NCI-H187 (cell line): ENCODE measurements around the gene PRRG1.
"Not testable (repeated sequence)": the region's sequence is repeated elsewhere in the genome, so short reads cannot be mapped to it uniquely, and the experiment has no call there.

ENCODE experiments used
- DNase-seq, 2 experiments: peaks; one replicate each; lab custom pipeline; 2025; lab: John Stamatoyannopoulos, UW

PRRG1 gene

GRCh38 chrX:37349221-37350033 is at the start of gene PRRG1:
Gene PRRG1 (plus strand): TSS chrX:37349364. CDS start chrX:37406250, 56,886 bp downstream.
- peak in 1 of 2 experiments; percentile 18 for DNase-seq

DNA sequence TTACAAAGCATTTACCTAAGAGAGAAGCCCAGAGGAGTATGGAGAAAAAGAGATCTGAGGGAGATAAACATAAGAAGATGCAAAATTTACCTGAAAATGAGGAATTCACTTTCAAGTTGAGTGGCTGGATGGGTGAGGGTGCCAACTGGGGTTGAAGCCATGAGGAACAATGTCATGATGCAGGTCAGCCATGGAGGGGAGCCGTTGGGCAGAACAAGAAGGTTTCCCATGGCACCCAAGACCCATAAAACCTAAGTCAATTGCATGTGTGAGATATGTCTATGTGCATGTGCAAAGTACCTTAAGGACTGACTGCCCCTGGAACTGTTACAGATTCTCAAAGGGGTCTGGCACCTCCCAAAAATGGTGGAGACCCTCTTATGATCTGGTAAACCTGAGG is 46.6 kb upstream of the PRRG1 start:
- no peak for DNase-seq

- DNase-seq = not testable (repeated sequence)
These were observed 43.9 kb upstream of the PRRG1 start for GRCh38 chrX:37305238-37305637.

DNA sequence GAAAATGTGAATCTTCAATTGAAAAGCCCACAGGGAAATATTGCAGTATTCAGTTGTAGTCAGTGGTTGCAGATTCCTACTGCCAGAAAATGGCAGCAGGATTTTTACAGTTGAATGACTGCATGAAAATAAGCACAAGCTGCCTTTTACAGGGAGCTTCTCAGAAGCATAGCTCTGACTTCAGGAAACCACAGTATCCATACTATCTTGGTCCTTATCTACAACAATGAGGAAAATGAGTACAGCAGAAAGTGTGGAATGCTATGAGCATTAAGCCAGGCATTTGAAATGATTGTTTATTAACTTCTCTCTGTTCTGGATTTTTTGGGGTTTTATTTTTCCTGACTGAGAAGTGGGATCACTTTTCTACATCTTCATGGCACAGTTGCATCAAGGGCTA is 34.6 kb upstream of the PRRG1 start:
- no peak for DNase-seq

GRCh38 chrX:37315511-37316248 is 33.5 kb upstream of the PRRG1 start:
- no peak for DNase-seq

DNA sequence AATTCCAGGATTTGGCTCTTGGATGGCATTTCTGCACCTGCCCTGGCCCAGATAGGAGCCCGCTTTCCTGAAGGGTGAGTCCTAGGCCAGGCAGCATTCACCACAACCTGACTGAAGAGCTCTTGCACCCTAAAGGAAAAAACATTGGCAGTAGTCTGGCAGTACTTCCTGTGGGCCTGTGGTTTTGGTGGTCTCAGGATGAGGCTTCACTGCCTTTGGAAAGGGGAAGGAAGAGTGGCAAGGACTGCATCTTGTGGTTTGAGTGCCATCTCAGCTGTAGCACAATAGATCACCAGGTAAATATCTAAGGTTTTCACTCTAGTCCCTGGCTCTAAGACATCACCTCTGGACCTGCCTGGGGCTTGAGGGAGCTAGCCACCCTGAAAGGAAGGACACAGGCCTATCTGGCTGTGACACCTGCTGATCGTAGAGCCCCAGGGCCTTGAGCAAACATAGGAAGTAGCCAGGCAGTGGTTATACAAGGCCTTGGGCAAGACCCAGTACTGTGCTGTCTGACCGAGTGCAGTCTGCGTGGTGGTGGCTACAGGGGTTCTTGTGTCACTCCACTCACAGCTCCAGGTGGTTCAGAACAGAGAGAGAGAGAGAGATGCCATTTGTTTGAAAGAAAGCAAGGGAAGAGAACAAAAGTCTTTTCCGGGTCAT is 28.5 kb upstream of the PRRG1 start:
- no peak for DNase-seq

- no peak for DNase-seq
These were observed 18.5 kb upstream of the PRRG1 start for GRCh38 chrX:37330642-37331041.

DNA sequence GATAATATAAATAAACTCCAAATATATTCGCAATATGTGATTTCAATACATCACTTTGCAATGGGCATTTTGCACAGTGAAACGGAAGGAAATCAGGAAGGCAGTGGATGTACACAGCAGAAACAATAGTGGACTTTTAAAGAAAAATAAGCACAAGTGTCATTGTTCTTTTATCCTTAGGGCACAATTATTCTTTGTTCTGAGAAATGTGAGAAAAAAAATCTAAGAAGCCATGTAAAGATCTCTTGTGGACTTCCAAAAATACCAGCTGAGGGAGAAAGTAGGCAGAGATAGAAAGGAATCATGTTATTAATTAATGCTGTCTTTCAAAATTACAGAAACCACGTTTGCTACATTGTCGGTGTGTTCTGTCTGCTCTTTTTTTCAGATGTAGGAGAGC is 17.6 kb upstream of the PRRG1 start:
- DNase-seq = no peak

- no peak for DNase-seq
These were observed 17.1 kb upstream of the PRRG1 start for GRCh38 chrX:37332055-37332454.

GRCh38 chrX:37332987-37333658 is 16.0 kb upstream of the PRRG1 start:
- DNase-seq = no peak

DNA sequence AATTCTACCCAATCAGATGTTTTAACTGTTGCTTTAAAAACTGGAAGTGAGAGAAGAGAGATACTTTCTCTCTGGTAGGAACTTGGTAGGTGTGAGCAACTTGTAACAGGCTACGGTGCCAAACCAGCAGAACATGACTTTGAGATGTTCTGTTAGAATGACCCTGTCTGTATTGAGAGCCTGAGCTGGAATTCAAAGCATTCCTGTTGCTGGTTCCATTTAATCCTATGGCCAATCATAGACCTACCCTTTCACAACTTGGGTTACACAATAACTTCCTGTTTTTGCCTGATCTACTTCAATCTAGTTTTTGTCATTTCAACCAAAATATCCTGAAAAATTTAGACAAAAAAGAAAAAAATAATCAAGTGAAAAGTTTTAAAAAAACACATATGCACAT is 1.7 kb upstream of the PRRG1 start:
- DNase-seq = no peak

DNA sequence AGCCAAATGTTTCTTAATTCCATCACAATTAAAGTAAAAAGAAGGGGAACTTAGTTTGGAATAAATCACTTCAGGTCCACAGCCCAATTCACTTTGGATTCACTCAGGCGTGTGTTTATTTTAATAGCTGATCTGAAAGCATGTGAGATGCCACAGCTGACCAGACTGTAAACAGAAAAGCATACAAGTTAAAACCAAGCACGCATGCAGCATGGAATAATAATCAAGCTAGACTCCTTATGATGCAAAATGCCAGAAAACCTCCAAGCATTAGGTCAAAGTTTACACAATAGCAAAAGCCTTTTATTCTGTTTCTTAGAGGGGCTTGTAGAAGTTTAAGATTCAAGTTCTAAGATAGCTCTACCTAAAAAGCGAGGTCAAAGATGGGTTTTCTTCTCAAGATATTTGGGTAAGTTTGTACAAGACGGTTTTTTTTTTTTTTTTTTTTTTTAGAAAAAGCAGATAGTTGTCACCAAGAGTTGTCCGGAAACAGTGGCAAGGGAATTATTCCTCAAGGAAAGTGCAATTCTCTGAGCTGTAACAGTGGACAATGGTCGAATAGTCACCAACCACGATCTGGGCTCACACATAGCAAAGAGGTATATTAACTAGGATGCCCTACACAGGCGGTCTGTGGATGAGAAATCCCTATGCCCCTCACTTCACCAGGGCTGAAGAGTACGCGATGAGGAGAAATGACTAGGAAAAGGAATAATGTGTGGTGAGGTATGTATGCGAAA is 763 bp upstream of the PRRG1 start:
- no peak for DNase-seq

DNA sequence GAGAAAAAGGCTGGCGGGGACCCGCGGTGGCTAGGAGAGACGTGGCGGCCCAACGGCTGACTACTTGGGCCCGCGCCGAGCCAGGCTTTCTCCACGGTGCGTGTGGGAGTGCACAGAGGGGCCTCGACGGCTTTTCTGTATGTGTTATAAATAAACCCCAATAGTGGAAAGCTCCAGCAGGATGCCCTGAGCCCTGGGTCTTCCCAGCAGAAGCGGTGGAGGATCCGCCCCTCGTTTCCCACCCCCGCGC is 268 bp upstream of the PRRG1 start:
- no peak for DNase-seq

- no peak for DNase-seq
These were observed 836 bp downstream of the PRRG1 start for GRCh38 chrX:37350034-37350365.

- no peak for DNase-seq
These were observed 4.5 kb downstream of the PRRG1 start for GRCh38 chrX:37353646-37354045.

GRCh38 chrX:37357436-37357835 is 8.3 kb downstream of the PRRG1 start:
- no peak for DNase-seq

DNA sequence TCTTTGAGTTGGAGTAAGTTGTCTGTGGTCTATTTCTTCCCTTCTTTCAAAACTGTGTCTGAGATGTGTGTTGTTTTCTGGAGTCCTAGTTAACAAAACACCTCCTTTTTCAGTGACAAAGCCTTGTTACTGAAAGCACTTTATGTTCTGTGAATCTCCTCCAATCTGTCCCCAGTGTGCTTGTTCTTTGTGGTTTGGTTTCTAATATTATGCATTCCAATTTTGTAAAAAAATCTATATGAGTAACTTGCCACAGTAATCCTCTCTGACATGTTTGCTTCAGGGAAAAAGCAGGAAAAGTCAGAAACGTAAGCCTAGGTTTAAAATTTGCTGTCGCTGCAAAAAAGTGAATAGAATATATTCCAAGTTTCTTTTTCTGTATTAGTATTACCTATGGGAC is 12.4 kb downstream of the PRRG1 start:
- no peak for DNase-seq

- DNase-seq = no peak
These were observed 15.5 kb downstream of the PRRG1 start for GRCh38 chrX:37364666-37365065.

DNA sequence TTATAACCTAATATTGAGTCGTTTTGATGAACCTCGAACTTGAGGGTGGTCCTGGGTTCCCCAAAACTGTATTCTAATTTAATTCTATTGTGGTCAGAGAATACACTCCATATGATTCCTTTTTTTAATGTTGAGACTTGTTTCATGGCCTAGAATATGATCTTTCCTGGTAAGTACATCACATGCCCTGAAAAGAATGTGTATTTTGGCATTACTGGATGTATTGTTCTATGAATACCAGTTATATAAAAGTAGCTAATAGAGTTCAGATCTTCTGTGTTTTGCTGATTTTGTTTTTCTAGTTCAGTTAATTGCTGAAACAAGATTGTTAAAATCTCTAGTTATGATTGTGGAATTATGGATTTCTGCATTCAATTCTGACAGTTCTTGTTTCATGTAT is 18.8 kb downstream of the PRRG1 start:
- no peak for DNase-seq

- DNase-seq = no peak
These were observed 21.5 kb downstream of the PRRG1 start for GRCh38 chrX:37370499-37371141.

DNA sequence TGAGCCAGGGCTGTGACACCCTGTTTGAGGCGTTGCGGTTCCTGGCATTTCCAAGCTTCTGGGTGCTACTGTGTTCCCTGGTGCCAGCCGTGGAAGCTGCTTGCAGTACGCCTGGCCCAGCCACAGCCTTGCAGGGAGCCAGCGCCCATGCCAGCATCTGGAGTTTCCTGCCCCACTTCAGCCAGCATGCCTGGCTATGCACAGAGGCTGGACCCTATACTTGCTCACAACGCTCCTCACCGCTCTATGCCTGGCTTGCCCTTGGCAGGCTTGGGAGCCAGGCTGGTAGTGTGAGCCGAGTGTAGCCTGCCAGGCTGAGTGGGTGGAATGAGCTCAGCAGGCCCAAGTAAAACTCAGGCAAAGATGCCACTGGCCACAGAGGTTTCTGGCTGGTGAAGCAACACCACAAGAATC is 22.4 kb downstream of the PRRG1 start:
- DNase-seq = no peak

GRCh38 chrX:37378404-37378803 is 29.2 kb downstream of the PRRG1 start:
- DNase-seq = no peak
